HG03469 (cell line): Measurements from ENCODE around the gene CSNK2A1.
"Not testable (repeated sequence)": the region's sequence is repeated elsewhere in the genome, so short reads cannot be mapped to it uniquely, and the experiment has no call there.

Experiments used
- ATAC-seq: cut with Tn5 transposase; IDR thresholded peaks from one replicate; pipeline ENCODE4 v1.9.1; 2021; ENCODE audit warnings: mild to moderate bottlenecking, moderate library complexity, moderate number of reproducible peaks; ENCODE audit not compliant: unreplicated experiment

The CSNK2A1 gene

GRCh38 chr20:496126-496696 is 47.4 kb downstream of the CSNK2A1 start:
- ATAC-seq, result no peak

- ATAC-seq, result no peak
These were observed 51.4 kb downstream of the CSNK2A1 start for GRCh38 chr20:492159-492558.

GRCh38 chr20:487655-488054 is 55.9 kb downstream of the CSNK2A1 start:
- no peak for ATAC-seq

GRCh38 chr20:483815-484644 is 59.6 kb downstream of the CSNK2A1 start:
- ATAC-seq, result no peak

GRCh38 chr20:481167-481566 is 62.4 kb downstream of the CSNK2A1 start:
- ATAC-seq, result no peak

GRCh38 chr20:480044-480443 is 63.5 kb downstream of the CSNK2A1 start:
- ATAC-seq, result no peak

GRCh38 chr20:479487-479886 is 64.1 kb downstream of the CSNK2A1 start:
- ATAC-seq, result no peak

GRCh38 chr20:478949-479429 is 64.6 kb downstream of the CSNK2A1 start:
- no peak for ATAC-seq

GRCh38 chr20:478010-478948 is 65.3 kb downstream of the CSNK2A1 start:
- no peak for ATAC-seq

- ATAC-seq, result not testable (repeated sequence)
These were observed 66.9 kb downstream of the CSNK2A1 start for GRCh38 chr20:476561-477249.

- ATAC-seq, result no peak
These were observed 67.9 kb downstream of the CSNK2A1 start for GRCh38 chr20:475463-476357.

GRCh38 chr20:474581-474980 is 69.0 kb downstream of the CSNK2A1 start:
- no peak for ATAC-seq

- no peak for ATAC-seq
These were observed 70.7 kb downstream of the CSNK2A1 start for GRCh38 chr20:472889-473292.

- ATAC-seq, result no peak
These were observed 71.3 kb downstream of the CSNK2A1 start for GRCh38 chr20:472137-472846.

GRCh38 chr20:469746-470490 is 73.7 kb downstream of the CSNK2A1 start:
- ATAC-seq, result no peak

- no peak for ATAC-seq
These were observed 75.8 kb downstream of the CSNK2A1 start for GRCh38 chr20:467755-468154.

- ATAC-seq, result peak; percentile 93
These were observed 81.2 kb downstream of the CSNK2A1 start, which contains the start of gene TBC1D20 for GRCh38 chr20:462199-462991. TSS of gene TBC1D20 (minus strand) at chr20:462533. CDS start at chr20:462405, 128 bp downstream.
